Gastroesophageal sphincter (tissue), 3 donors: Measurements from ENCODE around the gene BIRC7.

Experiments used
- POLR2A ChIP-seq, 2 donors: fragments of 450-650 bp; IDR thresholded peaks; one replicate each; pipeline ENCODE4 v1.6.1; 2017; ENCODE audit warnings: antibody characterized with exemption in 2 of 2, mild to moderate bottlenecking in 2 of 2, moderate library complexity in 1 of 2
- TF ChIP-seq, protein P1 (sequence below), 4 experiments: fragments of 200-600 bp in 2 of 4; fragments of 450-650 bp in 2 of 4; sonication (generic) in 1 of 4; IDR thresholded peaks; one replicate each; pipeline ENCODE4 v1.5.1; 2017 to 2019; ENCODE audit warnings: antibody characterized with exemption in 4 of 4, mild to moderate bottlenecking in 2 of 4, moderate library complexity in 2 of 4

DNA sequence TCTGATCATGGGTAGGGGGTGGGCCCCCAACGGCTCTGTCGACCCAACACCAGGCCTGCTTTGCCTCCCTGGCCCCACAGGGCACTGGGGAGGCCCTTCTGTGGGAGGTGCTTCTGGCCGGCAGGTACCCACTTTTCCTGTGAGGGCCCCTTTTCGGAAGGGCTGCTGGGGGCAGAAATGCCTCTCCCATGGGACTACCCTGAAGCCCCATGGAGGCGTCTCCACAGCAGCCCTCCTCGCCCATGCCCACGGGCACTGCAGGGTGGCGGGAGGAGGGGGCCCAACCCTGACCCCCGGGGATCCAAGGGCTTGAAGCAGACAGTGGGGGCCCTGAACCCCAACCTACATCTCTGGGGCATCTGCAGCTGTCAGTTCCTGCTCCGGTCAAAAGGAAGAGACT is 2.3 kb downstream of the BIRC7 start:
- TF ChIP-seq, protein P1, sequence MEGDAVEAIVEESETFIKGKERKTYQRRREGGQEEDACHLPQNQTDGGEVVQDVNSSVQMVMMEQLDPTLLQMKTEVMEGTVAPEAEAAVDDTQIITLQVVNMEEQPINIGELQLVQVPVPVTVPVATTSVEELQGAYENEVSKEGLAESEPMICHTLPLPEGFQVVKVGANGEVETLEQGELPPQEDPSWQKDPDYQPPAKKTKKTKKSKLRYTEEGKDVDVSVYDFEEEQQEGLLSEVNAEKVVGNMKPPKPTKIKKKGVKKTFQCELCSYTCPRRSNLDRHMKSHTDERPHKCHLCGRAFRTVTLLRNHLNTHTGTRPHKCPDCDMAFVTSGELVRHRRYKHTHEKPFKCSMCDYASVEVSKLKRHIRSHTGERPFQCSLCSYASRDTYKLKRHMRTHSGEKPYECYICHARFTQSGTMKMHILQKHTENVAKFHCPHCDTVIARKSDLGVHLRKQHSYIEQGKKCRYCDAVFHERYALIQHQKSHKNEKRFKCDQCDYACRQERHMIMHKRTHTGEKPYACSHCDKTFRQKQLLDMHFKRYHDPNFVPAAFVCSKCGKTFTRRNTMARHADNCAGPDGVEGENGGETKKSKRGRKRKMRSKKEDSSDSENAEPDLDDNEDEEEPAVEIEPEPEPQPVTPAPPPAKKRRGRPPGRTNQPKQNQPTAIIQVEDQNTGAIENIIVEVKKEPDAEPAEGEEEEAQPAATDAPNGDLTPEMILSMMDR (IDR thresholded peaks at IDR 0.05), result no peak
- TF ChIP-seq POLR2A (IDR thresholded peaks at IDR 0.05), result no peak
